A673 (cell line): ENCODE measurements around the gene DIP2C.

Experiments
- EZH2 ChIP-seq: fragments of 200-600 bp; sonication (generic); IDR thresholded peaks from 2 replicates; pipeline ENCODE4 v1.6.1; 2017; ENCODE audit warnings: borderline replicate concordance, low read depth, mild to moderate bottlenecking, mixed read lengths, antibody characterized with exemption, low read length; ENCODE audit not compliant: poor library complexity, severe bottlenecking
- TF ChIP-seq, protein P1 (sequence below): fragments of 300-800, 200-600 bp; sonication (generic); conservative IDR thresholded peaks from 2 replicates; pipeline ENCODE4 v1.5.1; 2017; ENCODE audit warnings: low read depth, mild to moderate bottlenecking, antibody characterized with exemption, low read length, moderate library complexity, mixed read lengths

- TF ChIP-seq EZH2 = no peak
- TF ChIP-seq, protein P1, sequence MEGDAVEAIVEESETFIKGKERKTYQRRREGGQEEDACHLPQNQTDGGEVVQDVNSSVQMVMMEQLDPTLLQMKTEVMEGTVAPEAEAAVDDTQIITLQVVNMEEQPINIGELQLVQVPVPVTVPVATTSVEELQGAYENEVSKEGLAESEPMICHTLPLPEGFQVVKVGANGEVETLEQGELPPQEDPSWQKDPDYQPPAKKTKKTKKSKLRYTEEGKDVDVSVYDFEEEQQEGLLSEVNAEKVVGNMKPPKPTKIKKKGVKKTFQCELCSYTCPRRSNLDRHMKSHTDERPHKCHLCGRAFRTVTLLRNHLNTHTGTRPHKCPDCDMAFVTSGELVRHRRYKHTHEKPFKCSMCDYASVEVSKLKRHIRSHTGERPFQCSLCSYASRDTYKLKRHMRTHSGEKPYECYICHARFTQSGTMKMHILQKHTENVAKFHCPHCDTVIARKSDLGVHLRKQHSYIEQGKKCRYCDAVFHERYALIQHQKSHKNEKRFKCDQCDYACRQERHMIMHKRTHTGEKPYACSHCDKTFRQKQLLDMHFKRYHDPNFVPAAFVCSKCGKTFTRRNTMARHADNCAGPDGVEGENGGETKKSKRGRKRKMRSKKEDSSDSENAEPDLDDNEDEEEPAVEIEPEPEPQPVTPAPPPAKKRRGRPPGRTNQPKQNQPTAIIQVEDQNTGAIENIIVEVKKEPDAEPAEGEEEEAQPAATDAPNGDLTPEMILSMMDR = no peak
These were observed 69.8 kb downstream of the DIP2C start for GRCh38 chr10:619710-620109.
